Osteocyte (in vitro differentiated cells): ENCODE data around the gene MMP11. TPM values are rescaled to one million over a fixed set of nuclear protein-coding genes. Genes with fewer than 3 reads are reported as not detected.

Source experiments
- DNase-seq: peaks from one replicate; pipeline ENCODE4 v3.0.0; 2021; ENCODE audit warnings: mixed read lengths; ENCODE audit not compliant: unreplicated experiment; ENCODE audit errors: extremely low spot score
- H3K27ac Mint-ChIP-seq: one replicate; pipeline ENCODE4 v1.8.0; 2021; ENCODE audit warnings: mild to moderate bottlenecking, mixed read lengths; ENCODE audit not compliant: unreplicated experiment
- H3K27me3 Mint-ChIP-seq: one replicate; pipeline ENCODE4 v1.8.0; 2021; ENCODE audit warnings: mixed read lengths; ENCODE audit not compliant: unreplicated experiment
- H3K36me3 Mint-ChIP-seq: one replicate; pipeline ENCODE4 v1.8.0; 2021; ENCODE audit warnings: mixed read lengths; ENCODE audit not compliant: unreplicated experiment
- H3K4me1 Mint-ChIP-seq: one replicate; pipeline ENCODE4 v1.8.0; 2021; ENCODE audit warnings: mixed read lengths; ENCODE audit not compliant: unreplicated experiment
- H3K4me3 Mint-ChIP-seq: one replicate; pipeline ENCODE4 v1.8.0; 2021; ENCODE audit warnings: mild to moderate bottlenecking, moderate library complexity, mixed read lengths; ENCODE audit not compliant: unreplicated experiment
- H3K9me3 Mint-ChIP-seq: one replicate; pipeline ENCODE4 v1.8.0; 2021; ENCODE audit warnings: mixed read lengths; ENCODE audit not compliant: unreplicated experiment
- total RNA-seq: library from RNA; stranded (reverse); gene quantifications from 2 replicates; pipeline ENCODE4 v1.2.1, GENCODE V29; 2021
- TF ChIP-seq, protein P1 (sequence below): fragments of 200-600 bp; sonication (generic); IDR thresholded peaks from 2 replicates; pipeline ENCODE4 v1.5.0; 2021; ENCODE audit warnings: antibody characterized with exemption, mild to moderate bottlenecking, moderate library complexity

The MMP11 gene
- total RNA-seq, 1 donor from 2014 or later = 72.5 TPM

GRCh38 chr22:23796461-23796860, 23.8 kb downstream of the MMP11 start:
- Mint-ChIP-seq H3K27me3 (no peaks in the 10 kb centered on the region), H3K4me1 (peaks cover 12% of the 10 kb centered on the region), H3K9me3 (no peaks in the 10 kb centered on the region), H3K27ac (peak overlapping the region; percentile 72), H3K36me3 (peaks cover 34% of the 10 kb centered on the region), H3K4me3 (no peak overlapping the region)
- DNase-seq = no peak
- TF ChIP-seq, protein P1, sequence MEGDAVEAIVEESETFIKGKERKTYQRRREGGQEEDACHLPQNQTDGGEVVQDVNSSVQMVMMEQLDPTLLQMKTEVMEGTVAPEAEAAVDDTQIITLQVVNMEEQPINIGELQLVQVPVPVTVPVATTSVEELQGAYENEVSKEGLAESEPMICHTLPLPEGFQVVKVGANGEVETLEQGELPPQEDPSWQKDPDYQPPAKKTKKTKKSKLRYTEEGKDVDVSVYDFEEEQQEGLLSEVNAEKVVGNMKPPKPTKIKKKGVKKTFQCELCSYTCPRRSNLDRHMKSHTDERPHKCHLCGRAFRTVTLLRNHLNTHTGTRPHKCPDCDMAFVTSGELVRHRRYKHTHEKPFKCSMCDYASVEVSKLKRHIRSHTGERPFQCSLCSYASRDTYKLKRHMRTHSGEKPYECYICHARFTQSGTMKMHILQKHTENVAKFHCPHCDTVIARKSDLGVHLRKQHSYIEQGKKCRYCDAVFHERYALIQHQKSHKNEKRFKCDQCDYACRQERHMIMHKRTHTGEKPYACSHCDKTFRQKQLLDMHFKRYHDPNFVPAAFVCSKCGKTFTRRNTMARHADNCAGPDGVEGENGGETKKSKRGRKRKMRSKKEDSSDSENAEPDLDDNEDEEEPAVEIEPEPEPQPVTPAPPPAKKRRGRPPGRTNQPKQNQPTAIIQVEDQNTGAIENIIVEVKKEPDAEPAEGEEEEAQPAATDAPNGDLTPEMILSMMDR = no peak

DNA sequence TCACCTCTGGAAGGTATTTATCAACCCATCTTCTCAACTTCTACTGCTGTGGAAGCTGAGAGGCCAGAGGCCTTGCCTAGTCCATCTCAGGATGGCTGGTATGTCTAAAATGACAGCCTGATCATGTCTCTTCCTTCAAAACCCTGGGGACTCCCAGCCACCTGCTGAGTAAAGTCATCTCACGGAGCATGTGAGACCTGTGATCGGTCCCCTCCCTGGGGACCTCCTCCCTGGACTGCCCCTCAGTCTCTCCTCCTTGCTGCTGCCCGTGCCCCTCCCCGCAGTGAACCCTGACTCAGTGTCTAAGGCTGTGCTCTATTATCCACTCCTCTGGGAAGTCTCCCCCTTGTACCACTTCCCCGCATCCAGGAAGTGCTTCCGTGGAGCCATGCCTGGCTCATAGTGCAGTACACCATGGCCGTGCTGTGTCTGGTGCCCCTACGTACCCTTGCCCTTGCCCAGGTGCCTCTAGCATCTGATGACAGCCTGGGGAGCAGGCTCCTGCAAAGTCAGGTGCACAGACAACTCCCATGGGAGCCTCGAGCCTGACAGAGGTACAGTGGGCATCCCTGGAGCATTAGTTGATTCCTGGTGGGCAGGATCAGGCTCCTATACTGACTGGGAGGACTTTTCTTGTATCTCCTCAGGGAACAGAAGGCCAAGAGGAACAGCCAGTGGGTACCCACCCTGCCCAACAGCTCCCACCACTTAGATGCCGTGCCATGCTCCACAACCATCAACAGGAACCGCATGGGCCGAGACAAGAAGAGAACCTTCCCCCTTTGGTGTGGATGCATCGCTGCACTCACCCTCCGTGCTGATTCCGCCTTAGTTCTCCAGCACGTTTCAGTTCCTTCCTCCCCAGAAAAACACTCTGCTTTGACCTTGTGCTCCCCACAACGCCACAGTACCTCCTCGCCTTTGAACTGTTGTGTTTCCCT, 27.9 kb downstream of the MMP11 start:
- no peaks in the 10 kb centered on the region for H3K9me3 Mint-ChIP-seq
- peaks cover 10% of the 10 kb centered on the region for H3K4me1 Mint-ChIP-seq
- no peak for DNase-seq
- TF ChIP-seq, protein P1 = no peak
- H3K36me3 Mint-ChIP-seq = peaks cover 55% of the 10 kb centered on the region
- H3K27me3 Mint-ChIP-seq = no peaks in the 10 kb centered on the region
- H3K27ac Mint-ChIP-seq = no peak overlapping the region
- no peak overlapping the region for H3K4me3 Mint-ChIP-seq

DNA sequence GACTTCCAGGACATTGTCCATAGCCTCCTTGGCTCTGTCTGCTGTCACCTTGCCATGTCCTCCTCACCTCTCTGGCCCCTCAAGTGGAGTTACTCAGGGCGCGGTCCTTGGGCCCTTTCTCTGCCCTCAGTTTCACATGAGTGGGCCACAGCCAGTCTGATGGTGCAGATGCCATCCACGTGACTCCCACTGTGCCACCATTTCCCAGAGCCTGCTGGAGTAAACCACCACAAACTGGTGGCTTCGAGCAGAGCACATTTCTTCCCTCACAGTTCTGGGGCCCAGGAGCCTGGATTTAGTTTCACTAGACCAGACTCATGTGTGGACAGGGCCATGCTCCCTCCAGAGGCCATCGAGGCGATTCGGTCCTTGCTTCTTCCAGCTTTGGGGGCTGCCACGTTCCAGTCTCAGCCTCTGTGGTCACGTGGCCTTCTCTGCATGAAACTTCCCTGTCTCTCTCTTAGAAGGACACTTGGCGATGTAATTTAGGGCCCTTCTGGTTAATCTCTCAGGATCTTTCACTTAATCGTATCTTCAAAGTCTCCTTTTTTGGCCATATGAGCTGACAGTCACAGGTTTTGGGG, 28.7 kb downstream of the MMP11 start:
- H3K4me1 Mint-ChIP-seq = peaks cover 5% of the 10 kb centered on the region
- no peak for DNase-seq
- H3K36me3 Mint-ChIP-seq = peaks cover 58% of the 10 kb centered on the region
- no peak overlapping the region for H3K27ac Mint-ChIP-seq
- no peaks in the 10 kb centered on the region for H3K27me3 Mint-ChIP-seq
- no peaks in the 10 kb centered on the region for H3K9me3 Mint-ChIP-seq
- TF ChIP-seq, protein P1 = no peak
- no peak overlapping the region for H3K4me3 Mint-ChIP-seq

- Mint-ChIP-seq H3K36me3 (peaks cover 56% of the 10 kb centered on the region), H3K27me3 (no peaks in the 10 kb centered on the region), H3K27ac (no peak overlapping the region), H3K4me1 (no peaks in the 10 kb centered on the region), H3K9me3 (no peaks in the 10 kb centered on the region), H3K4me3 (no peak overlapping the region)
- TF ChIP-seq, protein P1 = no peak
- no peak for DNase-seq
These were observed 29.3 kb downstream of the MMP11 start for GRCh38 chr22:23801886-23802377.
